ENCODE data around the gene IKZF2. TPM values are rescaled to one million over a fixed set of nuclear protein-coding genes. Genes with fewer than 3 reads are reported as not detected.

Gene IKZF2
- total and polyA plus RNA-seq, 2 of the 4 experiments (the other 2 are of a cell fraction), result 2.1 to 25.5 TPM

DNA sequence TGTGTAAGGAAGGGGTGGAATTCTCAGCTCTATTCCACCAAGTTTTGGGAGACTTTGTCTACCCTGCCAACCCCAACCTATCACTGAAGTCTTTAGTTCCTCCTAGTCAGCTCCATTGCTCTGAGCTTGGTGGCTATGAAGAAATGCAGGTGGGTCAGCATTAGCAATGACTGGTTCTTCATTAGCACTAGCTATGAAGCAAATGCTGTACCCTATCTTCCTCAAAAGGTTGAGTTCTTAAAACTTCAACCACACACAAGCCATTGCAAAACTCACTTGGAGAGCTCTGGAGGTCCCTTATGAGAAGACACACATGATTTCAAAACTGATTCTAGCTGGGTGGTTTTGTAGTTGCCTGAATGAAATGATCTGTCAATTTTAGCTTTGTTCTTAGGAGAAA, 193.8 kb downstream of the IKZF2 start:
- Histone ChIP-seq H2BK15ac (ENCODE audit: low read depth, low read length) (no peak overlapping the region), H2BK5ac (ENCODE audit: low read depth, low read length, poor library complexity, severe bottlenecking) (no peak overlapping the region), H3K18ac (ENCODE audit: low read depth, low read length) (no peak overlapping the region), H3K4me3 (ENCODE audit: insufficient read depth, low read depth, low read length) (no peak overlapping the region), H2AK5ac (ENCODE audit: low read depth, low read length) (no peak overlapping the region), H3K9me3 (ENCODE audit: control insufficient read depth, insufficient read depth, low read length) (no peaks in the 10 kb centered on the region), H4K8ac (ENCODE audit: low read depth in 2 of 2, low read length in 2 of 2) (no peak overlapping the region), H3K4me2 (ENCODE audit: low read depth, low read length) (no peak overlapping the region), H3K56ac (ENCODE audit: extremely low read depth, insufficient read depth, low read length) (no peak overlapping the region), H3K9ac (ENCODE audit: low read depth, low read length) (no peak overlapping the region), H2AK9ac (replicated peaks; ENCODE audit: low read depth, low read length, poor library complexity) (no peak overlapping the region), H2AFZ (replicated peaks; ENCODE audit: low read length, poor library complexity) (no peak overlapping the region), H2BK120ac (ENCODE audit: low read depth, low read length) (no peak overlapping the region), H3K4ac (ENCODE audit: low read depth, low read length) (no peak overlapping the region), H3K23ac (ENCODE audit: low read depth, low read length) (no peak overlapping the region), H3K79me1 (ENCODE audit: low read depth in 1 of 2, low read length in 2 of 2) (no peaks in the 10 kb centered on the region), H3K4me1 (ENCODE audit: control insufficient read depth, insufficient read depth, low read length) (peaks cover 1% of the 10 kb centered on the region; the same call in 1 of the 2 replicates), H3K36me3 (ENCODE audit: control insufficient read depth, insufficient read depth, low read length) (no peaks in the 10 kb centered on the region), H3K27me3 (ENCODE audit: control insufficient read depth, insufficient read depth, low read length) (no peaks in the 10 kb centered on the region), H3K27ac (ENCODE audit: insufficient read depth, low read length) (no peak overlapping the region), H3K9me1 (ENCODE audit: insufficient read depth, low read length) (no peaks in the 10 kb centered on the region), H4K20me1 (ENCODE audit: insufficient read depth, low read length) (no peaks in the 10 kb centered on the region), H4K91ac (ENCODE audit: insufficient read depth, low read depth, low read length) (no peak overlapping the region), H2BK20ac (ENCODE audit: low read depth, low read length) (no peak overlapping the region), H4K5ac (ENCODE audit: low read depth, low read length) (no peak overlapping the region), H3K14ac (replicated peaks; ENCODE audit: low read depth, low read length) (no peak overlapping the region)
- no peak for DNase-seq
- ChIA-PET CTCF (interaction anchor here (0.9 kb wide), 1 partner anchor 10 kb away, joined by 3 read pairs; no protein-coding TSS in a partner anchor), POLR2A (ENCODE audit: unreplicated experiment) (no interaction called here)
- ATAC-seq (ENCODE audit: low read depth), result no peak
- intact Hi-C loops (cut with micrococcal nuclease) (no loop called here), in situ Hi-C loops (cut with MboI; ENCODE audit: low sequenced_read_pairs) (no loop called here), dilution Hi-C loops (cut with HindIII; ENCODE audit: low sequenced_read_pairs, unreplicated experiment) (no loop called here)
- no peak for TF ChIP-seq BHLHE40 (IDR thresholded peaks at IDR 0.05; ENCODE audit: low read depth, low read length)
- no peak for TF ChIP-seq RCOR1 (IDR thresholded peaks at IDR 0.05; ENCODE audit: insufficient replicate concordance, low read length)
- TF ChIP-seq NFE2L2 (IDR thresholded peaks at IDR 0.05; ENCODE audit: low read depth, low read length), result no peak
- TF ChIP-seq, protein P1, sequence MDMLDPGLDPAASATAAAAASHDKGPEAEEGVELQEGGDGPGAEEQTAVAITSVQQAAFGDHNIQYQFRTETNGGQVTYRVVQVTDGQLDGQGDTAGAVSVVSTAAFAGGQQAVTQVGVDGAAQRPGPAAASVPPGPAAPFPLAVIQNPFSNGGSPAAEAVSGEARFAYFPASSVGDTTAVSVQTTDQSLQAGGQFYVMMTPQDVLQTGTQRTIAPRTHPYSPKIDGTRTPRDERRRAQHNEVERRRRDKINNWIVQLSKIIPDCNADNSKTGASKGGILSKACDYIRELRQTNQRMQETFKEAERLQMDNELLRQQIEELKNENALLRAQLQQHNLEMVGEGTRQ (IDR thresholded peaks at IDR 0.05; ENCODE audit: low read depth, low read length), result no peak
- TF ChIP-seq, protein P2, sequence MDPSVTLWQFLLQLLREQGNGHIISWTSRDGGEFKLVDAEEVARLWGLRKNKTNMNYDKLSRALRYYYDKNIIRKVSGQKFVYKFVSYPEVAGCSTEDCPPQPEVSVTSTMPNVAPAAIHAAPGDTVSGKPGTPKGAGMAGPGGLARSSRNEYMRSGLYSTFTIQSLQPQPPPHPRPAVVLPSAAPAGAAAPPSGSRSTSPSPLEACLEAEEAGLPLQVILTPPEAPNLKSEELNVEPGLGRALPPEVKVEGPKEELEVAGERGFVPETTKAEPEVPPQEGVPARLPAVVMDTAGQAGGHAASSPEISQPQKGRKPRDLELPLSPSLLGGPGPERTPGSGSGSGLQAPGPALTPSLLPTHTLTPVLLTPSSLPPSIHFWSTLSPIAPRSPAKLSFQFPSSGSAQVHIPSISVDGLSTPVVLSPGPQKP (IDR thresholded peaks at IDR 0.05; ENCODE audit: borderline replicate concordance, low read depth, low read length), result no peak
- no peak for TF ChIP-seq CHD1 (IDR thresholded peaks at IDR 0.05; ENCODE audit: low read depth, low read length)
- TF ChIP-seq RAD21 (IDR thresholded peaks at IDR 0.05; ENCODE audit: low read length), result no peak
- TF ChIP-seq POLR2A (IDR thresholded peaks at IDR 0.05; ENCODE audit: low read depth, low read length), result no peak
- TF ChIP-seq MAFK (IDR thresholded peaks at IDR 0.05; ENCODE audit: low read depth, low read length), result no peak
- TF ChIP-seq MXI1 (IDR thresholded peaks at IDR 0.05; ENCODE audit: borderline replicate concordance, low read depth, low read length), result no peak
- TF ChIP-seq SMC3 (IDR thresholded peaks at IDR 0.05; ENCODE audit: low read depth, low read length), result no peak
- TF ChIP-seq, protein P3, sequence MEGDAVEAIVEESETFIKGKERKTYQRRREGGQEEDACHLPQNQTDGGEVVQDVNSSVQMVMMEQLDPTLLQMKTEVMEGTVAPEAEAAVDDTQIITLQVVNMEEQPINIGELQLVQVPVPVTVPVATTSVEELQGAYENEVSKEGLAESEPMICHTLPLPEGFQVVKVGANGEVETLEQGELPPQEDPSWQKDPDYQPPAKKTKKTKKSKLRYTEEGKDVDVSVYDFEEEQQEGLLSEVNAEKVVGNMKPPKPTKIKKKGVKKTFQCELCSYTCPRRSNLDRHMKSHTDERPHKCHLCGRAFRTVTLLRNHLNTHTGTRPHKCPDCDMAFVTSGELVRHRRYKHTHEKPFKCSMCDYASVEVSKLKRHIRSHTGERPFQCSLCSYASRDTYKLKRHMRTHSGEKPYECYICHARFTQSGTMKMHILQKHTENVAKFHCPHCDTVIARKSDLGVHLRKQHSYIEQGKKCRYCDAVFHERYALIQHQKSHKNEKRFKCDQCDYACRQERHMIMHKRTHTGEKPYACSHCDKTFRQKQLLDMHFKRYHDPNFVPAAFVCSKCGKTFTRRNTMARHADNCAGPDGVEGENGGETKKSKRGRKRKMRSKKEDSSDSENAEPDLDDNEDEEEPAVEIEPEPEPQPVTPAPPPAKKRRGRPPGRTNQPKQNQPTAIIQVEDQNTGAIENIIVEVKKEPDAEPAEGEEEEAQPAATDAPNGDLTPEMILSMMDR (conservative IDR thresholded peaks at IDR 0.05; ENCODE audit: low read depth, low read length), result no peak
- TF ChIP-seq MAZ (IDR thresholded peaks at IDR 0.05; ENCODE audit: borderline replicate concordance, low read depth, low read length), result no peak
- TF ChIP-seq CEBPB (IDR thresholded peaks at IDR 0.05; ENCODE audit: low read depth, low read length), result no peak
- no peak for TF ChIP-seq RFX5 (IDR thresholded peaks at IDR 0.05; ENCODE audit: low read depth, low read length)
- no TSS peak for BruUV-seq (replicated peaks)

Measured in IMR-90 (cell line).